Fibroblast of the aortic adventitia (primary cell): ENCODE measurements around the gene FAM184A. TPM values are rescaled to one million over a fixed set of nuclear protein-coding genes. Genes with fewer than 3 reads are reported as not detected.
A peak's percentile ranks its signal among the peaks of the same experiment; 100 is the strongest.

Source experiments
- DNase-seq: peaks from one replicate; pipeline ENCODE4 v3.0.0-alpha.2; 2010; ENCODE audit warnings: low read depth
- H3K4me3 ChIP-seq: 2 replicates; pipeline ENCODE4 v1.5.1; 2011; ENCODE audit warnings: low read depth, mild to moderate bottlenecking, control low read depth, low read length, moderate library complexity
- total RNA-seq: library from RNA; depleted of rRNA; stranded (reverse); fragments of >200 nt; gene quantifications from 2 replicates; pipeline ENCODE4 v1.2.3, GENCODE V29; 2012; ENCODE audit warnings: low replicate concordance
- TF ChIP-seq, protein P1 (sequence below): IDR thresholded peaks from 2 replicates; pipeline ENCODE4 v1.5.1; 2011; ENCODE audit warnings: mild to moderate bottlenecking, low read length, control low read depth, inconsistent platforms; ENCODE audit not compliant: insufficient read depth

Gene FAM184A
- total RNA-seq, 1 donor, result 1.9 TPM

DNA sequence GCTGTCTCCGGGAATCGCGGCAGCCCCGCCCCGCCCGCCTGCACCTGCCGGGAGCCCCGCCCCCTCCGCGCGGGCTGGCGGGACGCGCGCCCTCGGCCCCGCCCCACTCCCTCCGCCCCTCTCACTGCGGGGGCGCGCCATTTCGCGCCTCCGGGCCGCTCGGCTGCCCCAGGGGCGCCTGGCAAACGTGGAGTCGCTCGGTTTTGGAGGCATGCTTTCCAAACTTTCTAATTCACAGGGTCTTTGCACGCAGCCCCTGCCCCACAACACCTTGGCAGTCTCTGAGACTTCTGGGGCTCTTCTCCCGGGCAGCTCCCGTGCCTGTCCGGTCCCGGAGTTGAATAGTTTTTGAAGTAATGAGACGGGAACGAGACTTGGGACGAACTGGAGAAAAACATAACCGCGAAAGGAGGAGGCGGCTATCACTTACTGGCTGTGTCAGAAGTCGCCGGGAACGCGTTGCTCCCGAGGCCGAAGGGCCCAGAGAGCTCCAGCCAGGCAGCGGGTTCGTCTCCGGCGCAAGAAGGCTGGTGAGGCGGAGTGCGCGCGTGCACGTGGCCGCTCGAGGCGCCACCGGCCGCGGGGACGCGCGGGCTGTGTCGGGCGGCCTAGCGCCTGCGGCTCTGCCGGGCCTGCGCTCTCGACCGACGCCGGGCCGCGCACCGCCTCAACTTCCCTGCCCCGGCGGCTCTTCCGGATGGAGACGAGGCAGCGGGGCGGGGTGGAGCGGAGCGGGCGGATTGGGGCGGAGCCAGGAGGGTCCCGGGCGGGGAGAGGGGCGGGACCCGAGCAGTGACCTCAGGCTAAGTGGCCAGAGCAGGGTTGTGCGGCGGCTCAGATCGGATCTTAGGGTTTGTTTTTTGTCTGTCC is 143.8 kb downstream of the FAM184A start, which contains the start of gene MCM9:
Gene MCM9 (minus strand): TSS at position 699 of the 870 bp plus-strand sequence. CDS start 3,436 bp downstream, outside the sequence.
- TF ChIP-seq, protein P1, sequence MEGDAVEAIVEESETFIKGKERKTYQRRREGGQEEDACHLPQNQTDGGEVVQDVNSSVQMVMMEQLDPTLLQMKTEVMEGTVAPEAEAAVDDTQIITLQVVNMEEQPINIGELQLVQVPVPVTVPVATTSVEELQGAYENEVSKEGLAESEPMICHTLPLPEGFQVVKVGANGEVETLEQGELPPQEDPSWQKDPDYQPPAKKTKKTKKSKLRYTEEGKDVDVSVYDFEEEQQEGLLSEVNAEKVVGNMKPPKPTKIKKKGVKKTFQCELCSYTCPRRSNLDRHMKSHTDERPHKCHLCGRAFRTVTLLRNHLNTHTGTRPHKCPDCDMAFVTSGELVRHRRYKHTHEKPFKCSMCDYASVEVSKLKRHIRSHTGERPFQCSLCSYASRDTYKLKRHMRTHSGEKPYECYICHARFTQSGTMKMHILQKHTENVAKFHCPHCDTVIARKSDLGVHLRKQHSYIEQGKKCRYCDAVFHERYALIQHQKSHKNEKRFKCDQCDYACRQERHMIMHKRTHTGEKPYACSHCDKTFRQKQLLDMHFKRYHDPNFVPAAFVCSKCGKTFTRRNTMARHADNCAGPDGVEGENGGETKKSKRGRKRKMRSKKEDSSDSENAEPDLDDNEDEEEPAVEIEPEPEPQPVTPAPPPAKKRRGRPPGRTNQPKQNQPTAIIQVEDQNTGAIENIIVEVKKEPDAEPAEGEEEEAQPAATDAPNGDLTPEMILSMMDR, result no peak
- DNase-seq, result peak; percentile 75
- H3K4me3 ChIP-seq, result peak within 1 kb of the TSS; percentile 87

DNA sequence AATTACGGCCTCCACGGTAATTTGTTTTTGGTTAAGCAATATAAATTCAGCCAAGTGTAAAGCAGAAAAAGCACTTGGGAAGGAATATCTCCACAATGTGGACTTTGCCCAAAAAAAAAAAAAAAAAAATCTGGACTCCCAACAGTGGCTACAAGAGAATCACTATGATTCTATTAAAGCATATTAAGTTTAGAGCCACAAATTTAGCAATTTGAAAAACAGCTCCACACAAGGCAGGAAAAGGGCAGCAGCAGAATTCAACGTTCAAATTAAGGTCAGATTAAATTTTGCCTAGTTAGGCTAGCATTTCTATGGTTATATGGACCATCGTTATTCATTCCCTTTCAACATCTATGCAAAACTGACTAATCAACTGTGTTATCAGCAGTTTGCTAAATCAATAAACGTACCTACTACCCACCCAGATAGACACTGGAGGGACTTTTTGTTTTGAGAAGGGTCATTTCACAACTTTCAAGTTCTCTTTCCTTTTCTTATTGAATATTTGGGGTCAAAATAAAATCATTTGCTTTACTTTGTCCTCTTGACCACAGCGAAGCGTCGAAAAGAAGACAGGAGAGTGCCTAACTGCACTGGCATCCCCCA is 144.5 kb downstream of the FAM184A start:
- DNase-seq, result no peak
- H3K4me3 ChIP-seq, result peak overlapping the region; percentile 87
- TF ChIP-seq, protein P1, result no peak

DNA sequence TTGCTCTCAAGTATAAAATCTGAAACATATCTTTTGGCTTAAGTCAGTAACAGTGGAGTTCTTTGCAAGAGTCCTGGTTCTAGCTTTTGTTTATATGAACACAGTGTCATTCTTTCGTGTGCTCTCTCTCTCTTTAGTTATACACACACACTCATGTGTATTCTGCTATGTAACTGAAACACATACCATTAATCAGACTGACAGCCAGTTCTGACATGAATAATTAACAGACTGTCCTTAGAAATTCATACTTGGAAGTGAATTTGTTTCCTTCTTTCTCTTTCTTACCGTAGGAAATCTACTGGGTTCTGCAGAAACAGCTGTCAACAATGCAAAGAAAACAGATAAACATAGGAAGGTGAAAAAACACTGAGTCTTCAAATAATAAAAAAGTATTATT is 146.0 kb downstream of the FAM184A start:
- TF ChIP-seq, protein P1, result no peak
- H3K4me3 ChIP-seq, result no peak overlapping the region
- DNase-seq, result no peak

DNA sequence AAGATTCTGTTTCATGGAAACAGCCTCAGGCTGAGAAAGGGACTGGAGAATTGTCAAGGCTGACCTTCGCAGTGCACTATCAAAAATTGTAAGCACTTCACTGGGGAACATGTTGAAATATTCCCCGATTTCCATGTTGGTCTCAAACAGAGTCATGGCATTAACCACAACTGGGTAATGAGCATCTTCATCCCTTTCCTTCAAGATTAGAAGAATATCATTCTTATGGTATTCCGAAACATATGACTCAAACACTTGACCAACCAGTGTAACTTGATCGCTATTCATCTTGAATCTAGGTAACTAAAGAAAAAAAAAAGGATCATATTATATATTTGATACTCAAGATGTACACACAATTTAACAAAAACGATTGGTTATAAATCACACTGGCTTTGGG is 147.0 kb downstream of the FAM184A start:
- no peak overlapping the region for H3K4me3 ChIP-seq
- DNase-seq, result no peak
- TF ChIP-seq, protein P1, result no peak

DNA sequence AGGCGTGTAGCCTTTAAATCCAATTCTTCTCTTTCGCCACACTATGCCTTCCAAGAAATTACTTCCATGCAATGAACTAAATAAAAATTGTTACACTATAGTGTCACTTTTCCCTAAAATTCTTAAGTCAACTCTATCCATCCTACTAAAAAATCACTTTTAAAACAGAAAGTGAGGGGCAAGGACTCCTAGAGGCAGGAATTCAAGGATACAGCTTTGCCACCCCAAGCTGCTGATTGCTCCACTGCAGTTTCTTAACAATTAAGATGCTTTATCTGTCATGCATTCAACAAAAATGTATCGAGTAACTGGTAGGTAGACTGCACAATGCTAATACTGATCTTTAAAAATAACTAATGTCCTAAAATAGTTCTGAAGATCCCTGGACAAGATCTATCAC is 147.8 kb downstream of the FAM184A start:
- TF ChIP-seq, protein P1, result peak; percentile 15
- H3K4me3 ChIP-seq, result no peak overlapping the region
- DNase-seq, result no peak

DNA sequence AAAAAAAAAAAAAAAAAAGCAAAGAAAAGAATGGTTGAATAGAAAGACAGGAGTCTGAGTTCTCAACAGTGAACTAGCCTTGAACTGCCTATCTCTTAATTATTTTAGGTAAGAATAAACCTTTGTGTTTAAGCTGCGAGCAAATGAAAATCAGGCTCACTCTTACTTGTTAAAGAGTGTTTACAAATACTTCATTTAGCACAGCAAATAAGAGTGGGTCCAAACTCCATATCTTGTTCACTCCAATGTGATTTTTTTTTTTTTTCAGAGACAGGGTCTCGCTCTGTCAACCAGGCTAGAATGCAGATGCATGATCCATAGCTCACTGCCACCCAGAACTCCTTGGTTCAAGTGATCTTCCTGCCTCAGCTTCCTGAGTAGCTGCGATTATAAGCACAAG is 155.4 kb downstream of the FAM184A start:
- DNase-seq, result no peak
- TF ChIP-seq, protein P1, result no peak
- no peak overlapping the region for H3K4me3 ChIP-seq
